Endothelial cell of umbilical vein (primary cell): ENCODE measurements around the gene CAMK2B. TPM values are rescaled to one million over a fixed set of nuclear protein-coding genes. Genes with fewer than 3 reads are reported as not detected.

Experiments used
- BruUV-seq: library from RNA; stranded (reverse); fragments of 400-500 nt; replicated peaks from 2 replicates; lab custom pipeline; 2021; lab: Mats Ljungman, UMichigan
- CTCF ChIA-PET: fragments of 300-600, 350-600 bp; sonication (Branson Sonifier 250); formaldehyde crosslinking; loops from one replicate; lab custom pipeline; 2021; ENCODE audit warnings: antibody characterized with exemption, inconsistent platforms; lab: Charles Lee
- POLR2A ChIA-PET: fragments of 300-600, 350-600 bp; sonication (Branson Sonifier 250); formaldehyde crosslinking; loops from one replicate; lab custom pipeline; 2021; ENCODE audit warnings: antibody characterized with exemption, inconsistent platforms; lab: Charles Lee
- DNase-seq: peaks from one replicate; pipeline ENCODE4 v3.0.0-alpha.2; 2011; ENCODE audit warnings: low read depth, low spot score
- FAIRE-seq: peaks from 2 replicates; lab custom pipeline; 2011; peaks lifted over from hg19 to GRCh38; lab: Jason Lieb, UNC
- H2AFZ ChIP-seq: 2 replicates; pipeline ENCODE4 v1.6.0; 2012; ENCODE audit warnings: low read depth, low read length, control low read depth, inconsistent platforms
- H3K27ac ChIP-seq: 2 replicates; pipeline ENCODE4 v1.5.1; 2011; ENCODE audit warnings: low read depth, mild to moderate bottlenecking, control low read depth, low read length, moderate library complexity; ENCODE audit not compliant: insufficient read depth
- H3K27me3 ChIP-seq, 2 experiments: 2 replicates each; pipeline versions ENCODE4 v1.6.0 to v1.6.1; 2011; ENCODE audit warnings: low read length in 2 of 2, mixed read lengths in 1 of 2; ENCODE audit not compliant: control insufficient read depth in 2 of 2, insufficient read depth in 2 of 2
- H3K36me3 ChIP-seq, 2 experiments: 2 replicates in 1 of 2; 3 replicates in 1 of 2; pipeline ENCODE4 v1.5.1; 2011; ENCODE audit warnings: low read length in 2 of 2, mild to moderate bottlenecking in 1 of 2, moderate library complexity in 1 of 2; ENCODE audit not compliant: control insufficient read depth in 2 of 2, insufficient read depth in 2 of 2; ENCODE audit errors: extremely low read depth in 1 of 2
- H3K4me1 ChIP-seq: 3 replicates; pipeline ENCODE4 v1.5.1; 2011; ENCODE audit warnings: mild to moderate bottlenecking, low read length; ENCODE audit not compliant: control insufficient read depth, insufficient read depth; ENCODE audit errors: extremely low read depth
- H3K4me2 ChIP-seq: 2 replicates; pipeline ENCODE4 v1.6.1; 2011; ENCODE audit warnings: low read length, control low read depth, mixed read lengths; ENCODE audit not compliant: insufficient read depth
- H3K4me3 ChIP-seq, 3 experiments: fragments of 200-600 bp in 1 of 3; sonication (generic), shearing (Covaris generic) in 1 of 3; replicated peaks in 1 of 3; 2 replicates each; pipeline ENCODE4 v1.5.1; 2011 to 2016; ENCODE audit warnings: control low read depth in 3 of 3, low read length in 3 of 3, mild to moderate bottlenecking in 2 of 3, inconsistent platforms in 1 of 3, low read depth in 1 of 3, moderate library complexity in 1 of 3; ENCODE audit not compliant: insufficient read depth in 1 of 3
- H3K79me2 ChIP-seq: 2 replicates; pipeline ENCODE4 v1.6.0; 2012; ENCODE audit warnings: low read length, inconsistent platforms; ENCODE audit not compliant: control insufficient read depth, insufficient read depth
- H3K9ac ChIP-seq: replicated peaks from 2 replicates; pipeline ENCODE3; 2011; ENCODE audit warnings: low read length, control low read depth; ENCODE audit not compliant: insufficient read depth; ENCODE audit errors: extremely low read depth
- H3K9me1 ChIP-seq: replicated peaks from 3 replicates; pipeline ENCODE4 v1.6.0; 2011; ENCODE audit warnings: mild to moderate bottlenecking, low read length; ENCODE audit not compliant: control insufficient read depth, insufficient read depth; ENCODE audit errors: extremely low read depth
- H3K9me3 ChIP-seq: replicated peaks from 2 replicates; pipeline ENCODE4 v1.5.1; 2012; ENCODE audit warnings: low read length, inconsistent platforms; ENCODE audit not compliant: control insufficient read depth, insufficient read depth
- H4K20me1 ChIP-seq: replicated peaks from 2 replicates; pipeline ENCODE3; 2011; ENCODE audit warnings: mild to moderate bottlenecking, low read length; ENCODE audit not compliant: control insufficient read depth, insufficient read depth; ENCODE audit errors: extremely low read depth
- CTCF ChIP-seq, 2 donors: IDR thresholded peaks; 1 replicate in 1 of 2; 2 replicates in 1 of 2; pipeline ENCODE4 v1.5.1; 2011; ENCODE audit warnings: low read length in 2 of 2, mild to moderate bottlenecking in 2 of 2, moderate library complexity in 2 of 2, control low read depth in 1 of 2, inconsistent platforms in 1 of 2, low read depth in 1 of 2; ENCODE audit not compliant: insufficient read depth in 1 of 2; ENCODE audit errors: extremely low read depth in 1 of 2
- EZH2 ChIP-seq: IDR thresholded peaks from 2 replicates; pipeline ENCODE4 v1.6.1; 2012; ENCODE audit warnings: borderline replicate concordance, low read depth, mild to moderate bottlenecking, moderate library complexity, low read length, inconsistent platforms; ENCODE audit not compliant: severe bottlenecking
- FOS ChIP-seq: IDR thresholded peaks from 2 replicates; pipeline ENCODE4 v1.6.1; 2011; ENCODE audit warnings: mild to moderate bottlenecking, low read length, moderate library complexity, borderline replicate concordance; ENCODE audit not compliant: insufficient read depth
- GATA2 ChIP-seq: IDR thresholded peaks from 2 replicates; pipeline ENCODE4 v1.7.0; 2011; ENCODE audit warnings: low read depth, mild to moderate bottlenecking, moderate library complexity, mixed read lengths, low read length; ENCODE audit not compliant: insufficient read length, insufficient read depth
- JUN ChIP-seq: IDR thresholded peaks from 2 replicates; pipeline ENCODE4 v1.6.1; 2011; ENCODE audit warnings: borderline replicate concordance, low read depth; ENCODE audit not compliant: insufficient read length, insufficient read depth
- MYC ChIP-seq: IDR thresholded peaks from one replicate; pipeline ENCODE4 v1.6.1; 2011; ENCODE audit warnings: mild to moderate bottlenecking, low read depth, low read length
- POLR2A ChIP-seq: IDR thresholded peaks from 2 replicates; pipeline ENCODE4 v1.6.1; 2012; ENCODE audit warnings: low read depth, mild to moderate bottlenecking, control low read depth, low read length
- POLR2AphosphoS5 ChIP-seq: IDR thresholded peaks from 2 replicates; pipeline ENCODE4 v1.6.1; 2012; ENCODE audit warnings: low read depth, mild to moderate bottlenecking, control low read depth, low read length, moderate library complexity; ENCODE audit not compliant: insufficient read depth
- dilution Hi-C: fragments of 300-500 bp; cut with MboI; formaldehyde crosslinking; loops from one replicate; pipeline ENCODE4 v1.15.0; 2019; ENCODE audit warnings: low sequenced_read_pairs; ENCODE audit not compliant: extremely low pct_ligation_motif_present
- intact Hi-C: fragments of 100-400 bp; cut with micrococcal nuclease; formaldehyde crosslinking; loops from one replicate; pipeline ENCODE4 v1.10.0; 2022
- polyA plus RNA-seq, 4 experiments: library from polyadenylated mRNA; depleted of rRNA in 3 of 4; stranded (reverse) in 3 of 4; unstranded in 1 of 4; fragments of >200 nt; gene quantifications; 2 replicates each; pipeline versions ENCODE4 v1.2.1 to v1.2.3, GENCODE V29; 2011 to 2012; ENCODE audit warnings: missing spikeins in 1 of 4
- total RNA-seq: library from RNA; stranded (reverse); gene quantifications from 2 replicates; pipeline ENCODE4 v1.2.3, GENCODE V29; 2021
- TF ChIP-seq, protein P1 (sequence below): IDR thresholded peaks from 2 replicates; pipeline ENCODE4 v1.6.1; 2011; ENCODE audit not compliant: insufficient read depth, insufficient read length

Gene CAMK2B
- total and polyA plus RNA-seq, 2 donors (not counting 3 experiments of a cell fraction or from before 2014, with no cell fraction given): 0.57 to 1.6 TPM

DNA sequence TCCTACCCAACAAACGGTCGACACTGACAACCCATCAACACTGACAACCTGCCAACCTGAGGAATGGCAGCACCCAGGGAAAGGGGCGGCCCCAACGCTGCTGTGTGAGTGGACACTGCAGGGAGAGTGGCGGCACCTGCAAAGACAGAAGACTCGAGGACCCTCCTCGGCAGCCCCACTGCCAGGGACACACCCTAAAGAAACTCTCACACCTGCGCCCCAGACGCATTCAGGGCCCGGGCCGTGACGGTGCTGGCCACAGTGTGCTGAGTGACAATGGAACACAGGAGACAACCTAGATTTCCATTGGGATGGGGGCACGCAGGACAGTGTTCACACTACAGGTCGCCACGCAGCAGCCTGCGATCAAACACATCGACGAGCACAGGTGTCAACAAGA, 3.6 kb downstream of the CAMK2B start:
- TF ChIP-seq GATA2 (no peak), EZH2 (no peak), FOS (no peak), POLR2A (no peak), JUN (no peak), MYC (no peak), POLR2AphosphoS5 (no peak), CTCF (IDR thresholded peaks at IDR 0.05; ENCODE audit: extremely low read depth in 1 of 2, insufficient read depth in 1 of 2, low read depth in 1 of 2, low read length in 2 of 2) (no peak)
- TF ChIP-seq, protein P1, sequence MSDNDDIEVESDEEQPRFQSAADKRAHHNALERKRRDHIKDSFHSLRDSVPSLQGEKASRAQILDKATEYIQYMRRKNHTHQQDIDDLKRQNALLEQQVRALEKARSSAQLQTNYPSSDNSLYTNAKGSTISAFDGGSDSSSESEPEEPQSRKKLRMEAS: no peak
- no peak overlapping the region for H3K4me2 ChIP-seq
- no peak overlapping the region for H3K27ac ChIP-seq
- DNase-seq (no peak), FAIRE-seq (no peak)
- dilution Hi-C loops: no loop called here
- H3K9me1 ChIP-seq: no peaks in the 10 kb centered on the region
- POLR2A ChIA-PET: no interaction called here
- H3K9me3 ChIP-seq: no peaks in the 10 kb centered on the region
- CTCF ChIA-PET: no interaction called here
- H3K79me2 ChIP-seq: no peaks in the 10 kb centered on the region
- H3K36me3 ChIP-seq: no peaks in the 10 kb centered on the region
- no peaks in the 10 kb centered on the region for H3K4me1 ChIP-seq
- BruUV-seq: no TSS peak
- intact Hi-C loops: no loop called here
- peaks cover 18 to 24% of the 10 kb centered on the region in 2 experiments for H3K27me3 ChIP-seq
- no peaks in the 10 kb centered on the region for H4K20me1 ChIP-seq
- H2AFZ ChIP-seq: no peak overlapping the region
- no peak overlapping the region for H3K4me3 ChIP-seq
- no peak overlapping the region for H3K9ac ChIP-seq
